SHP77 (cell line): ENCODE measurements around the gene LIMS1.
A peak's percentile ranks its signal among the peaks of the same experiment; 100 is the strongest.

Experiments
- DNase-seq, 2 experiments: peaks; one replicate each; lab custom pipeline; 2025; lab: John Stamatoyannopoulos, UW

Gene LIMS1

DNA sequence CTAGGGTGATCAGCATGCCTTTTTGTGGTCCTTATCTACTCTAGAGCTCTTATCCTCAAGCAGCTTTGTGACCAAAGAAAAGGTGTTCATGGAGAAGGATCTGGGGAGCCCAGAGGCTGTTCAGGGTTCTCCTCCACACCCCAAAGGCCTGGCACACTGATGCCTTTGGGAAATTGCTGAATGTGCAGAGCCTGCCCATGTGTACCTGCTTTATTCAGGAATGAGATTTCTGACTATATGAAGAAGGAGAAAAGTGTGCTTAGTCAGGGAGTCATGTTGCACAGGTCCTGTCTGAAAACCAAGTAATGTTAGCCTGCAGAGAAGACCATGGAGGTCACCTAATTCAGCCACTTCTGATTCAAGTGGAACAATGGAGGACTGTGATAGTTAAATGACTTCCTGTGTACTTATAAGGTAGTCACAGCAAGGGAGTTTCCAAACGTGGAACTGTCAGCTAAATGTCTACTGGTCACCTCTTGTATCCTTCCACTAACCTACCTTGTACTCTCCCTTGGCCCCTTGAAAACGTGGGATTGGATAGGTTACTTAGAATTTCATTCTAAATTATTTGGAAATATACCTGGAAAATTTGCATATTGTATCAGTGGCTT is 81.3 kb downstream of the LIMS1 start:
- no peak for DNase-seq

DNA sequence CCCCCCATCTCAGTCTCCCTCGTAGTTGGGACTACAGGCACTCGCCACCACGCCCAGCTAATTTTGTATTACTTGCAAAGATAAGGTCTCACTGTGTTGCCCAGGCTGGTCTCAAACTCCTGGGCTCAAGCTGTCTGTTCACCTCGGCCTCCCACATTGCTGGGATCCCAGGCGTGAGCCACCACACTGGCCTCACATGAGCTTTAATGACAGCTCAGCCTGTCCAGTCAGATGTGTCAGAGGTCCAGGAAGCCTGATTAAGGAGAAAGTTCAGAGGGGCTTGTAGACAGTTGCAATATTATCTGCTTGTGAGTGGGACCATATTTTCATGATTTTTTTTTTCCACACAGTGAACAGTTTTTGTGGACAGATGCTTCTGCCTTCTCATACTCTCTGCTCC is 82.0 kb downstream of the LIMS1 start:
- DNase-seq: no peak

DNA sequence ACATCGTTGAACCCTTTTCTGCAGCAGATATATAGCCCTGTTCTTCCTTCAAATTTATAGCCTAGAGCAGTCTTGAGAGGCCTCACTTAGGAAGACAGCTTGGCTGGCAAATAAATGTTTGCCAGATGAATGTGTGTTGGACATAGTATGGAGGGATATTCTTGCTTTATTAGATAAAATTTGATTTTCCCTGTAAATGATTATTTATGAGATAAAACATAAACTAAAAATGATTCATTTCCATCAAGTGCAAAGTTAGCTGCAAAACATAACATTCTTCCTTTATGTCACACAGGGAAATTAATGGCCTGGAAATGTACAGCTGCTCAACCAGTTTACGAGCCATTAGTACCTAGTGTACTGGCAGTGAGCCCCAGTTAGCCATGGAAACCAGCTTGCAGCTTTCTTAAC is 82.5 kb downstream of the LIMS1 start:
- peak in 1 of 2 experiments; percentile 28 for DNase-seq

DNA sequence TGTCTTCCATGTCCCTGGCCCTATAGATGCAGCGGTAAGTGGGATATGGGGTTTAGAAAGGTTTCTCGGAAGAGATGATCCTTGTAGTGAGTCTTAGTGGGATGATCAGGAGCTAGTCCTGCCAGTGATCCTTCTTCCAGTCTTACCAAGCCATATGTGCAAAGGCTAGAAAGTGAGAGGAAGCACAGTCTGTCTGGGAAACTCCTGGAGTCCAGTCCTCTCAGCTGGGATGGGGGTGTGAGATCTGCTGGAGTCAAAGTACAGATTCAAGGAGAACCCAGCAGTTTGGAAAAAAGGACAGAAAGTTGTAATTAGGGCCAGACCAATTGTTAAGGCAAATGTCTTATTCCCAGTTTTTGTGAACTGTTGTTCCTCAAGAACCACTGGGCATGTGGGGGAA is 83.3 kb downstream of the LIMS1 start:
- no peak for DNase-seq

DNA sequence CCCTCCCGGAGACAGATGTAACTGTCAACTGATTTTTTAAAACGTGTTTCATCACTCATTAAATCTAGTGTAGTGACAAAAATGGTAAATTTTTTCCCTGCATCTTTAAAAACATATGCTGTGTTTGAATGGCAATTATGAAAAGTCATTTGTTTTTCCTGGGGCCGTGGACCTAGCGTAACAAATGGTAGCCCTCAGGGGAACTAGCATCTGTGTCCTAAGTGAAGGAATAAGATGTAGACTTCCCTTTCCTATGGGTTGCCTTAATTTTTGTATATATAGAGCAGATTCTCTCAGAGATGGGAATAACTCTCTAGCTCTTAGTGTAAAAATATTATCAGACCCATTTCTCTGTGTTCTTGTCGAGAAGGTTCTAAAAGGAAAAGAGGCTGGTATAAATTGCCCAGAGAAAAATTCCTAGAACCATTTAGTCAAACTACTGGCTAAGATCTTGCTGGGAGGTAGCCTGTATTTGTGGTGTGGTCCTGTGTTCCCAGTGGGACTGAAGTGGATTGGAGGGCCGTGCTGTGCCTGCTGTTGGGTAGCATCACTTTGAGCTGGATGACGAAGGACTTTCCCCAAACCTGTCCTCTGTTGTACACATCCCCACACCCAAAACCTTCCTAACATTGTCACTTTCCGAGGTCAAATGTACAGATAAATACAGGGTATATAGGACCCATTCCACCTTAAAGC is 85.8 kb downstream of the LIMS1 start:
- DNase-seq: peak; percentile 8 to 38

DNA sequence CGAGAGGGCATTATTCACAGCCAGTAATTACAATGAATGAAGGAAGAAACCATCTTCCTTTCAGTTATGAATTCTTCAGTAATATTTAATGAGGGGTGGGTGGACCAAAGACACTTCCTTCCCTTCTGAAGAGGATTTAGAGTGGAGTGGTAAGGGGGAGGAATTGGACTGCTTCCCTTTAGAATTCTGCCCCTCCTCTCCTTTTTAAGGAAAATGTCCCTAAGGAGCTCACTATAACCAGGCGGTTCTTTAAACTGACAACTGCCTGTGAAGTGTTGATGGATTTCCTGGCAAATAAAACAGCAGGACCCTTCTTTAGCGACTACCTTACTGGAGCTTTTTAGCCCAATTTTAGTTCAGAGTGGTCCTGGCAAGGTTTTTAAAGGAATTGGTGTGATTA is 86.4 kb downstream of the LIMS1 start:
- DNase-seq: no peak

DNA sequence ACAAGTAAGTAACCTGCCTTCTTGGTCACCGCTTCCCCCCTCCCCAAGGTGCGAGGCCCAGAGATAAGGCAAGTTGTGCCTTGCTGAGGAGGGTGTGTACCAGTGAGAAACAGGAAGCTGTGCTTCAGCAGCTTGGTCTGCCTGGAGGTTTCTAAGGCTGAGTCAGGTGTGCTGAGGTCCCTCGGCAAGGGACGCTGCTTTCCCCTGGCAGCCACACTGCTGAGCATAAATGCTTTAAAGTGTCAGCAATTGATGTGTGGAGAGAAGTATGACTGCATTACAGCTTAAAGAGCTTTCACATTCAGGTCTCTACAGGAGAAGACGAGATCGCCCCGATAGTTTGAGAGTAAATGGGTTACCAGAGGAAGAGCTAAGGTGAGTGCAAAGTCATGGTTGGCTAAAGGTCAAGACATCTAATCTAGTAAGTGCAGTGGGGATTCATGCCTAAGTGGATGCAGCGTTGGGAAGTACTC is 86.9 kb downstream of the LIMS1 start:
- DNase-seq: peak; percentile 33 to 63

DNA sequence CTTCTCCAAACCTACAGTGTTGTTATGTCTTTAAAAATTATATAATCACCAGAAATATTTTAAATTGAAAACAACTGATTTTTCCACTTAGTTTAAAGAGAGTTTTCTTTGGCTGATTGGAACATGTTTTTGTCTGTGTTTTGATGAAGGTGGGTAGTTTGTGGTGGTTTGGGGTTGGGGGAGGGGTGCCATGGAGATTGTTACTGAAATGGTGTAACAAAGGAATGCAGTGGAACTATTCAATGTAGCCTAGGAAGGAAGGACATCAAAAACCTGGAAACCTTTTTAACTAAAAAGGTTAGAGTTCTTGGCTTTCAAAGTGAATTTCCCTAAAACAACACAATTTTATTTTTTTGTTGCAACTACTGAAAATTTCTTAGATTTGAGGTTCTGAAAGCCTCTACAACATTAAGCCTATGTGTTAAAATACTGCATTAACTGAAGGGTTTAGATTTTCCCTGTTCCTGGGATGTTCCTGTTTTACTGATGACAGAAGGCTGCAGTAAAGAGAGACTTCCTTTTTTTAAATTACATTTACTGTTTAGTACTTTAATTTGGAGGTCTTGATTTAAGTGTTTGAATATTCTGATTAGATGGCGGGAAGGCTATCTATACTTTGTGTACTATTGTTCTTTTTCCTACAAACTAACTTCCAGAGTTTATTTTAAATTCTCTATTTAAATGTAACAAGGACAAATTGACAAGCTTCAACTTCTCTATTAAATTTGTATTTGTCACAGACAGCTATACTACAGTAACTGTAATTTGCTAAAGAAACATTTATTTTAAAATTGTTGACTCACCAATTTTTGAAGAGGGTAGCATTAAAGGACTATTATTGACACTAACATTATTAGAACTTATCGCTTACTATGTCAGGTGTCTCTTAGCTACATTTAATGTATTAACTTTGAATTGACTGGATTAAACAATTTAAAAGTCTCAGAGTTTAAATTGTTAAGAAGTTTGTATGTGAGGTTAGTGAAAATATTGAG is 87.7 kb downstream of the LIMS1 start:
- DNase-seq: no peak

DNA sequence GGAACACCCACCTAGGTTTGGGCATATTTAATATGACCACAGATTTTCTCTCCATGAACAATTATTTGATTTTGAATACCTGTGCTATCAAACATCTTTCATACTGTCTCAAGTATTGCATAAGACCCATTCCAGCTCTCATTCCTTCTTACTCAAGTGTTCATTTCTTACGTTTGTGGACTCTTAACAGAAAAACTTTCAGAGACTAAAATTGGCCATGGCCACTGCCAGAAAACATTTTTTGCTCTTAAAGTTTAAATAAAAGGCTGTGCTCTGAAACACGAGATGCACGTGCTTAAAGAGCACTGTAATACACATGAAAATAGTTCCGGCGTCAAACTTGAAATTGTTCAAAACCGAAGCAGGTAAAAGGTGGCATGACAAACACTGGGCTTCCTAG is 89.3 kb downstream of the LIMS1 start:
- DNase-seq: no peak

DNA sequence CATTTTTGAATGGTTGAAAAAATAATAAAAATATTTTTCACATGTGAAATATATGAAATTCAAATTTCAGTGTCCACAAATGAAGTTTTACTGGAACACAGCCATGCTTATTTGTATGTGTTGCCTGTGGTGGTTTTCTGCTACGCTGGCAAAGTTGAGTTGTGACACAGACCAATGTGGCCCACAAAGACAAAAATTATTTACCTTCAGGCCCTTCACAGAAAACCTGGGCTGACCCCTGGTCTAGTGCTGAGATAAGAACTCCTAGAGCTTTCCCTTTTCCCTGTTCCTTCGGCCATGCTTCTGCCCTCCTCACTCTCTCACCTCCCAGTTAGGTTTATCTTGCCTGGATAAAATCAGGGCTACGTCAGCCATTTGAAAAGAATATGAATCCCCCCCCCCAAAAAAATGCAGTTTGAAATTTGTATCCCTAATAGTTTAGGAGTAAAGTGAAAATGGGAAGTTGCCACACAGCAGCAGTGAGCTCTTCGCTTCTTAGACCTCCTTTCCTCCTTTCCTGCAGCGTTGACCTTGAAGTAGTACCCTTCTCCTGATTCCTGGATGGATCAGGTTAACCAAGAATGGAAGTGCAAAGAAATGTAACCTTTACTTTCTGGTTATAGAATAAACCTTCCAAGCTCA is 91.0 kb downstream of the LIMS1 start:
- no peak for DNase-seq

DNA sequence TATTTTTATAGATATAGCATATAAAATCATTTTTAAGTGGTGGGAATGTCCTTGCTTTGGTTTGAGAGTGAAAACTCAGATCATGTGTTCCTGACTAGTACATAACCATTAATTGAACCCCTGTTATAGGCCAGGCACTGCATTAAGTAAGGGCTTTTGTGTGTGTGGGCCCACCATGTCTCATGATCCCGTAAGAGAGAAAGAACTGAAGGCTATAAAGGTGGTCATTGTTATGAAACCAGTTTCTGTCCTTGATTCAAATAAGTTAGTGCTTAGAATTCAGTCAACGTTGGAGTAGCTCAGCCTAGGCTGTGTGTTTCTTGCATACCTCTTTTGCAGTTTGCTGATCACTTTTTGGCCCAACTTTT is 91.5 kb downstream of the LIMS1 start:
- DNase-seq: no peak

DNA sequence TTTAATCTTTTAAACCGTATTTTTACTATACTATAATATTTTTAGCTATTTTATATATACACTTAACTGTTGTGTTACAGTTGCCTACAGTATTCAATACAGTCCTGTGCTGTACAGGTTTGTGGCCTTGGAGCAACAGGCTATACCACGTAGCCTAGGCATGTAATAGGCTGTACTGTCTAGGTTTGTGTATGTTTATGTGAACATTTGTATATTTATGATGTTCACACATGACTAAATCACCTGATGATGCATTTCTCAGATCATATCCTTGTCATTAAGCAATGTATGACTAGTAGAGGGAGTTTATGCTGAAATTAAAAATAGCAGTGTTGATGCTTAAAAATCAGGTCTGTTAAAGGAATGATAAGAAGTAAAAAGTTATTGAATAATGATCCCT is 92.7 kb downstream of the LIMS1 start:
- no peak for DNase-seq

DNA sequence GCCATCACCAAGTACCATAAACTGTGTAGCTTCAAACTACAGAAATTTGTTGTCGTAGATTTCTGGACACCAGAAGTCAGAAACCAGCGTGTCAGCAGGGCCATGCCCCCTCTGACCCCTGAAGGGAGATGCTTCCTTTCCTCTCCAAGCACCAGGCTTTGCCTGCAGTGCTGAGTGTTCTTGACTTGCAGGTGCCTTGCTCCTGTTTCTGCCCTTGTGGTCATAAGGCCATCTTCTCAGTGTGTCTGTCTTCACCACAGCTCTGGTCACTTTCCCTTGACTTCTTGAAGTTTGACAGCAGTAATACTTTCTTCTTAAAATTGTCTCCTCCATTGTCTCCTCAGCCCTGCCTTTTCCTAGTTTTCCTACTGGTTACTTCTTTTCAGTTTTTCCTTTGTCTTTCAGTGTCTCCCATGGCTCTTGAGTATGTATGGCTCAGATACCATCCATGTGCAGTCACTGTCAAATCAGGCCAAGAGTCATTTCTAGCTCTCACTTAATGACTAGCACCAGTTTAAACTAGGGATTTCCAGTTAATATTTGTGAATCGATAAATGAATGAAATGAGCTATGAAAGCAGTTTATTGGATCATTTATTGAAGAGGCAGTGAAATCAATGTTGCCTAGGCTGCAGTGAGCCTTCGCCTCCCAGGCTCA is 93.8 kb downstream of the LIMS1 start:
- no peak for DNase-seq

DNA sequence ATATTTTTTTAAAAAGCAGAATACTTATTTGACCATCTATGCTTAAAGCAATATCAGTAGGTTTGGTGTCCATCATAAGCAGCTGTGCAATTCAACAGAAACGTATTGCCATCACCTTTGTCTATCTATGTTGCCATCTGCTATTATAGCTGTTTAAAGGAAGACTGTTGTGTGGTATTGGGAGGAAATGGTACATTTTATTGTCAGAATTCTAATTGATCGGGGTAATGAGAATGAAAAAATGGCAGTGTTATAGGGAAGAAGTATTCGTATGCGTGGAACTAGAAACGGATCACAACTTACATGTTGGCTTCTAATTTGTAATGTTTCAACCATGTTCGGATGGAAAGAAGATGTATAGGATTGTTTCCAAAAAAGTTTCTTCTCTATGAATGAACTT is 94.7 kb downstream of the LIMS1 start:
- DNase-seq: no peak

DNA sequence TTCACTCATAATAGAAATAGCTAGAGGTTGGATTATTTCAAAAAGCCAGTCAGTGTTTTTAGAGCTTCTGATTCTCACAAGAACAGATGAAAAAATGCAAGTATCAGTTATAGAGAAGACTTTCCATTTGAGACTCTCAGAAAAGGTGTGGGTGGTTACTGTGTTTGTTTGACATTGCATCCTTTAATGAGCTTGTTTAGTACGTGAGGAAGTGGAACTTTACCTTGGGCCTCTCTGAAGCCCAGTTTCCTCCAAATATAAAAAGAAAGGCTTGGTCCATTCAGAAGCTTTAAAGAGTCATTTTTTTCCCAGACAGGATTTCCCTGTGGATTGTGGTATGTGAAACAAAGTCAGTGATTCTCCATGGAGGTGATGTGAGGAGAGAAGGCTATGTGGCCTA is 95.1 kb downstream of the LIMS1 start:
- no peak for DNase-seq

DNA sequence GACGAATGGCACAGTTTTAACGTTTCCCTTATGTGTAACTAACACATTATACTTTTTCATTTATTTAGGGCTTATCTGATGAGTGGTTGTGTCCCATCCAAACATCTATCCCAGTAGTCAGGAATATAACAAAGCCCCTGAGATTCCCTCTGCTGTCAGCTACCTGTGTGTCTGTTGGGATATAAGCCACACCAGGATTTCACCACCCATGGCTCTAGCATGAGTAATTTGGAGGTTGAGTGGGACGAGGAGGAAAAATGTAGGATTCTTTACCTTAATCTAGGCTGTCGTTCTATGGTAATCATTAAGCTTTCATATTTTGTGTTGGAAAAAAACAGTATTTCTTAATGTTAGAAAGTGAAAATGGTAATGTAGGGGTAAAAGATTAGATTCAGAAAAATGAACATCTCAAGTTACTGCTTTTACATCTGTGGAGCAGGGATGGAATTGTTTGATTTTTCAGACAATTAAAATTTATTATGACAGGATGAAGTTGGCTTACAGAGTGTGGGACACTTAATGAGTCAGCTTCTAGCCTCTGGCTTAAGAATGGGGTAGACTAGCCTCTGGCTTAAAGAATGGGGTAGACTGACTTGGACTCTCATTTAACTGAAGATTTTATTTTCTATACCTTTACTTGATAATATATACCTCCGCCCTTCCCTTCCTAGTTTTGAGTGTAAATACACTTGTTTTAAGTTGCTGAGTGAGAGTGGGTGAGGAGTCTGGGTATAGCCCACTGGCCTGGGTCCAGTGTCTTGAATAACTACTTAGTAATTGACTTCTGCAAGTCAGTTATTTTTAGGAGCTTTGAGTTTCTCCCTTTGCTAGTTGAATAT is 96.5 kb downstream of the LIMS1 start:
- no peak for DNase-seq

DNA sequence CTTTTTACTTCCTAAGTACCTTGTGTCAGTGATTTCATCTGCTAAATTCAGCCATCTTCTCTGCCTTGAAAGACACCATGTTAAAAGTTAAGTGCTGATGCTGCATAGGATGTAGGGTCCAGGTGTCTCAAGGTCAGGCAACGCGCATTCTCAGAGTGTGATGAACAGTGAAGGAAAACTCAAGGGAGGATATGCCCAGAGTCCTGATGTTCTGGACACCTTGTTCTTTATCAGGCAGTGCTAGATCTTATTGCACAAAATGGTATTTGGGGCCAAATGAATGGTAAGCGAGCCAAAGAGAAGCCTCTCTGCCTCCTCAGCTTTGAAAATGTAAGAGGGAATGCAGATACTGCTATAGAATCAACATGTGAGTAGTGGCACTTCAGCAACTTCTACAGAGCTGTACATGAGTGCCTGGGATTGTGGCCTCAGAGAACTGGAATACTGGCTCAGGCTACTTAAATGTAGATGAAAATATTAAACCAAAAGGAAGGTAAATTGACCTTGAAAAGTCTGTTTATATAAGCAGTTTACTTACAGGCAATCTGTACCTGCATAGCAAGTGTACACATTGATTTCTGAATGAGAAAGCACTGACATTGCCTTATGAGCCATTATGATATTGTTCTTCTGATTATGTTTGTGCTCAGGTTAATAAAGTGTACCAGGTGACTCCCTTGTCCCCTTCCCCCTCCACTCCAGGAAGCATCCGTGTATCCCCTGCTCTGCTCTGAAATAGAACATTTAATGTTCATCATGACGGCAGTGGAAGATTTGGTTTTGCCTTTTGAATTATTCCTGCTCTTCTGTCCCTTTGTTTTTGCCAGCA is 98.3 kb downstream of the LIMS1 start:
- DNase-seq: peak in 1 of 2 experiments; percentile 42

DNA sequence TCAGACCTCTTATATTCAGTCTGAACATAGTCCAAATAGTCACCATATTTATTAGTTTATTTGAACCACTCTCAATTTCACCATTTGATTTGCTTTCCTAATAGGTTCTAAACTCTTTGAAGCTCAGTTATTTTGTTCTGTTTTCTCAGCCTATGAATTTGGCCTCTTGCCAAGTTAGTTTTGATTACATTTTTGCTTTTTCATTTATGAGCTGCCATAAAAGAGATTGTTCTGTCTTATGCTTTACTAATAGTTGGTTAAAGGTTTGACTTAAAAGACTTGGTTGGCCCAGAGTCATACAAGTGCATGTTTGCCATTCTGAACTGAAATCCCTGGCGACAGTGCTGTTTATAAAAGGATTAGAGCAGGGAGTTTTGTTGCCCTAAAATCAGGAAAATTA is 99.1 kb downstream of the LIMS1 start:
- no peak for DNase-seq

DNA sequence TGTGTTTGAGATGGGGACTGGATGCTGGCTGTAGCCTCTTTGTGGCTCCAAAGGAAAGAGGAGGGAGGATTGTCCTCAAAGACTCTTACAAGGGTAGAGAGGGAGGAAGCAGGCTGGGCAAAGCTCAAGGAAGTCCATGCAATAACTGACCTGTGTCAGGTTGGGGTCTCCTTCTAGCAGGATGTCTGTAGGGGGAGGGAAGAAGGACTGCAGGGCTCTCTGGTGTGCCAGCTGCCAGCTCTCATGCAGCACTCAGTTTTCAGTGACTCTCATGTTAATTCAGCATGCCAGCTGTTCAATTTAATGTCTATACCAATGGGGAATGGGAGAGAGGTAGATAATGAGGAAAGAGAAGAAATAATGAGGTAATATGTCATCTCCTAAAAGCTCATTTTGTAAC is 99.7 kb downstream of the LIMS1 start:
- DNase-seq: peak; percentile 70 to 75
